ENCODE data around the gene MYO15A.

Gene MYO15A

DNA sequence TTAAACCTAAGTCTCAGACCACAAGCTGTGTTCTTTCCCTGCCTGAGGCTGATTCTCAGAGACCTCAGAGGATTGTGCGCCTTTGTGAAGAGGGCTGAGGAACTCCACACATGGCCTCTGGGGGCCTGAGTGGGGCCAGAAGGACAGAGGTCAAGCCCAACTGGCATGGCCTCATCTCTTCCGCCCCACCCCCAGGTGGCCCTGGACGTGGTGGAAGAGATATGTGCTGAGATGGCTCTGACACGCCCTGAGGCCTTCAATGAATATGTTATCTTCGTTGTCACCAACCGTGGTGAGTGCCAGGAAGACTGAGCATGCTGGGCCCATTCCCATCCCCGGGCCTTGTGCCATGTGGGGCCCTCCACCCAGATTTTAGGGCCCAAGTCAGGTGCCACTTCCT lies 55.0 kb downstream of the MYO15A start:
- Histone ChIP-seq H3K9ac (ENCODE audit: low read depth, low read length, poor library complexity, severe bottlenecking) (no peak overlapping the region), H3K9me2 (replicated peaks; ENCODE audit: low read depth, low read length) (no peaks in the 10 kb centered on the region), H3K4me1 (ENCODE audit: insufficient read depth, low read length, poor library complexity, severe bottlenecking) (no peaks in the 10 kb centered on the region), H3K9me3 (ENCODE audit: insufficient read depth, low read depth, low read length) (no peaks in the 10 kb centered on the region), H2AFZ (ENCODE audit: low read length) (no peak overlapping the region), H3K4me2 (ENCODE audit: low read depth, low read length, poor library complexity, severe bottlenecking) (no peak overlapping the region), H3K36me3 (ENCODE audit: insufficient read depth, low read length) (no peaks in the 10 kb centered on the region), H3K4me3 (ENCODE audit: low read length, poor library complexity, severe bottlenecking) (no peak overlapping the region), H3K79me2 (ENCODE audit: insufficient read depth, low read length) (no peaks in the 10 kb centered on the region), H3F3A (ENCODE audit: low read depth) (no peaks in the 10 kb centered on the region), H3K27me3 (ENCODE audit: insufficient read depth, low read length, poor library complexity, severe bottlenecking) (no peaks in the 10 kb centered on the region), H4K20me1 (ENCODE audit: insufficient read depth, low read length, poor library complexity, severe bottlenecking) (no peaks in the 10 kb centered on the region)
- TF ChIP-seq, protein P1, sequence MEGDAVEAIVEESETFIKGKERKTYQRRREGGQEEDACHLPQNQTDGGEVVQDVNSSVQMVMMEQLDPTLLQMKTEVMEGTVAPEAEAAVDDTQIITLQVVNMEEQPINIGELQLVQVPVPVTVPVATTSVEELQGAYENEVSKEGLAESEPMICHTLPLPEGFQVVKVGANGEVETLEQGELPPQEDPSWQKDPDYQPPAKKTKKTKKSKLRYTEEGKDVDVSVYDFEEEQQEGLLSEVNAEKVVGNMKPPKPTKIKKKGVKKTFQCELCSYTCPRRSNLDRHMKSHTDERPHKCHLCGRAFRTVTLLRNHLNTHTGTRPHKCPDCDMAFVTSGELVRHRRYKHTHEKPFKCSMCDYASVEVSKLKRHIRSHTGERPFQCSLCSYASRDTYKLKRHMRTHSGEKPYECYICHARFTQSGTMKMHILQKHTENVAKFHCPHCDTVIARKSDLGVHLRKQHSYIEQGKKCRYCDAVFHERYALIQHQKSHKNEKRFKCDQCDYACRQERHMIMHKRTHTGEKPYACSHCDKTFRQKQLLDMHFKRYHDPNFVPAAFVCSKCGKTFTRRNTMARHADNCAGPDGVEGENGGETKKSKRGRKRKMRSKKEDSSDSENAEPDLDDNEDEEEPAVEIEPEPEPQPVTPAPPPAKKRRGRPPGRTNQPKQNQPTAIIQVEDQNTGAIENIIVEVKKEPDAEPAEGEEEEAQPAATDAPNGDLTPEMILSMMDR (conservative IDR thresholded peaks at IDR 0.05; ENCODE audit: low read length), result no peak
- no peak for TF ChIP-seq EZH2phosphoT487 (IDR thresholded peaks at IDR 0.05; ENCODE audit: borderline replicate concordance)

- Histone ChIP-seq H3K36me3 (ENCODE audit: insufficient read depth, low read length) (no peaks in the 10 kb centered on the region), H3K9me3 (ENCODE audit: insufficient read depth, low read depth, low read length) (no peaks in the 10 kb centered on the region), H3K9me2 (replicated peaks; ENCODE audit: low read depth, low read length) (no peaks in the 10 kb centered on the region), H3F3A (ENCODE audit: low read depth) (no peaks in the 10 kb centered on the region), H4K20me1 (ENCODE audit: insufficient read depth, low read length, poor library complexity, severe bottlenecking) (no peaks in the 10 kb centered on the region), H2AFZ (ENCODE audit: low read length) (no peak overlapping the region), H3K9ac (ENCODE audit: low read depth, low read length, poor library complexity, severe bottlenecking) (no peak overlapping the region), H3K4me3 (ENCODE audit: low read length, poor library complexity, severe bottlenecking) (no peak overlapping the region), H3K4me2 (ENCODE audit: low read depth, low read length, poor library complexity, severe bottlenecking) (no peak overlapping the region), H3K27me3 (ENCODE audit: insufficient read depth, low read length, poor library complexity, severe bottlenecking) (no peaks in the 10 kb centered on the region), H3K79me2 (ENCODE audit: insufficient read depth, low read length) (no peaks in the 10 kb centered on the region), H3K4me1 (ENCODE audit: insufficient read depth, low read length, poor library complexity, severe bottlenecking) (no peaks in the 10 kb centered on the region)
- no peak for TF ChIP-seq EZH2phosphoT487 (IDR thresholded peaks at IDR 0.05; ENCODE audit: borderline replicate concordance)
- TF ChIP-seq, protein P1 (conservative IDR thresholded peaks at IDR 0.05; ENCODE audit: low read length), result peak; percentile 27; the same call in 1 of the 2 replicates
Measured at GRCh38 chr17:18166894-18167293, 58.3 kb downstream of the MYO15A start.

GRCh38 chr17:18167421-18167820 lies 58.9 kb downstream of the MYO15A start:
- Histone ChIP-seq H3F3A (ENCODE audit: low read depth) (no peaks in the 10 kb centered on the region), H4K20me1 (ENCODE audit: insufficient read depth, low read length, poor library complexity, severe bottlenecking) (no peaks in the 10 kb centered on the region), H3K9me2 (replicated peaks; ENCODE audit: low read depth, low read length) (no peaks in the 10 kb centered on the region), H3K79me2 (ENCODE audit: insufficient read depth, low read length) (no peaks in the 10 kb centered on the region), H2AFZ (ENCODE audit: low read length) (no peak overlapping the region), H3K36me3 (ENCODE audit: insufficient read depth, low read length) (no peaks in the 10 kb centered on the region), H3K9ac (ENCODE audit: low read depth, low read length, poor library complexity, severe bottlenecking) (no peak overlapping the region), H3K4me1 (ENCODE audit: insufficient read depth, low read length, poor library complexity, severe bottlenecking) (no peaks in the 10 kb centered on the region), H3K4me3 (ENCODE audit: low read length, poor library complexity, severe bottlenecking) (no peak overlapping the region), H3K27me3 (ENCODE audit: insufficient read depth, low read length, poor library complexity, severe bottlenecking) (no peaks in the 10 kb centered on the region), H3K4me2 (ENCODE audit: low read depth, low read length, poor library complexity, severe bottlenecking) (no peak overlapping the region), H3K9me3 (ENCODE audit: insufficient read depth, low read depth, low read length) (no peaks in the 10 kb centered on the region)
- TF ChIP-seq, protein P1 (conservative IDR thresholded peaks at IDR 0.05; ENCODE audit: low read length), result no peak
- TF ChIP-seq EZH2phosphoT487 (IDR thresholded peaks at IDR 0.05; ENCODE audit: borderline replicate concordance), result no peak

All from Loucy (cell line).